Glomerular visceral epithelial cell (primary cell): ENCODE measurements around the gene SLC4A7.
"Not testable (repeated sequence)": the region's sequence is repeated elsewhere in the genome, so short reads cannot be mapped to it uniquely, and the experiment has no call there.

Source experiments
- DNase-seq: peaks from one replicate; pipeline ENCODE4 v3.0.0-alpha.2; 2016; ENCODE audit errors: extremely low spot score

SLC4A7 gene

DNA sequence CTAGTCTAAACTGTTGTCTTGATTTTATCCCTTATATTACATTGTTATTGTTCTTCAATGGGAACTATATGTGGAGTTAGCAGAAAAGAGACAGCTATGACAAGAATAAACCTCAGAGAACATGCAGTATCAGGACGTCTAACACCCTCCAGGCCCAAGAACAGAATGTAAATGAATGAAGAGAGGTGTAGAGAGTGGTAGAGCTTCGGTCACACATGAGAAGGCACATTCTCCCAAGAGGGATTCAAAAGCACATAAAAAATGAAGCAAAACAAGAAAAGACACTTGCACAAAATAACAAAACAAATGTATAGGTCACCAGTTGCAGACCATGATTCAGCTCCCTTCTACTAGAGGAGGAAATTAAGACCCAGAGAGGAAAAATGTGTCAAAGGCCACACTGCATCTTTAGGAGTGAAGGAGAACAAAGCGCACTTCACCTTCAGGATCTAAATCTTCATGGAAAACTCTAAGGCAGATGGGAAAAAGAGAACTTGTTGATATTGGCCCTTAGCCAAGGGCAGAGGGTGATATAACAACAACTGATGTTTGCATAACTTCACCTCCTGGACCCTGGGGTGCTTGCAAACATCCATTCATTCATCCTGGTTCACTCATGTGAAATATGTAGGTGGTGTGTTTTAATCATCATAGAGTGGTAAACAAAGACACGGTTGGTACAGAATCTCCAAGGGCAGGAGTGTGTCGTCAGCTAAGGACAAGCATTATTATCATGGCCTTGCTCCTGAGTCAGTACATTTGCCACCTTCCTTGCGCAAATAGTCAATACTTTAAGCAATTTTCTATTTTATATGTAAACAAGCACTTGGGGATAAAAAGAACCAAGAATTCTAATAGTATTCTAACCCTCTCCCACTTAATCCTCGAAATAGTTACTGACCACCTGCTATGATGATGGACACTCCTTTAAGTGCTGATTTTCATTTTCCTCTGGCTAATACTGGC is 123.8 kb downstream of the SLC4A7 start:
- DNase-seq: peak; percentile 10

DNA sequence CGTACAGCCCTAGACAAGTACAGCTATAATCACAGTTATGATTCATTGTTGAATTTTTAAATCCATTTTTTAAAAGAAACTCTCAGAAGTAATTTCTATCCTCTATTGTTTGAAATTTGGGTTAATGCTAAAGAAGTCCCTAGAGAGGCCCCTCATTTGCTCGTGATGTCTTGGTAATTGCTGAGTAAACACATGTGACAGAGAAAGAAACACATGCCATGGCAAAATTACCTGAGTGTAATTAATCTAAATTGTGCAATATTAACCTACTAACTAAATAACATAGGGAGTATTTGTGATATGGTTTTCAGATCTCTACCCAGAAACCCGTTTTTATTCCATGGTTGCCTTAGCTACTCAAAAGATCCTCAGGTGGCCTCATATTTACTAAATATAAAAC is 125.8 kb downstream of the SLC4A7 start:
- DNase-seq: no peak

DNA sequence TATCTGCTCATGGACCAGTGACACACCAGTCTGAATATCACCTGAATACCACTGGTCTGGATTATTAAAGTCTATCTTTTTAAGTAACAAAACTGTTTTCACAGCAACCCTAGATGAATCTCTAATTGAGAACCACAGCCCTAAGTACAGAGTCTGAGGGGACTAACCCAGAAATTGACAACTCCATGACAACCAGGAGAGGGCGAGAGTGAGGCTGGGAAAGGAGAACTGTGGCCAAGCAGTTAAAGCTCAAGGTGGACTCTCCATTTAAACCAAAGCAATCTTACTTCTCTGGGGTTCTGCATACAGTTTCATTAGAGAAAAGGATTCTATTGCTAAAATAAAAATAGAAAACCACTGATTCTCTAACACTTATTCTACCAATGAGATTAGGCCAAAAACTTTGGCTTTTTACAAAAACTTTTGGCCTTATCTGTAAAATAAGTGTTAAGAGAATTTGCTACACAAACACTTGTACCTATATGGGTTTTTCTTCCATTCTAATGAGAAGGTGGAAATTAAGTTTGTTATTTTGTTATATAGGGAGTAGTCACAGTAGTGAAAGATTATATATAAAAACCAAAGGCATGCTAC is 126.4 kb downstream of the SLC4A7 start:
- DNase-seq: peak; percentile 50

DNA sequence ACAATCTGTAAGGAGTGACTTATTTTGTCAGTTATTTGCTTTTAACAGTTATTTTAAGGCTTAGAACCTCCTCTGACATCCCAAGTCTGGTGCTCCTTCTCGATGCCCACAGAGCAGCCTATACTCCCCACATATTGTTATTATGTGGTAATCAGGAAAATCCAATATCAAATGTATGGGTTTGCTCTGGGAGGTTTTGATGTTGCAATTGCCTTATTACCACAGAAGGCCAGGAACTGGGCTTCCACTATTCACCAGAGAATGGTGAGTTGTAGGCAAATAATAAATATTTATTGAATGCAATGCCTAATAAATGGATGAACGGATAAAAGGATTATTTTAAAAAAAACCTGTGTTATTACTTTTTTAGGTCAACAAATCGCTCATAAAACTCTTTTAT is 127.2 kb downstream of the SLC4A7 start:
- DNase-seq: no peak

DNA sequence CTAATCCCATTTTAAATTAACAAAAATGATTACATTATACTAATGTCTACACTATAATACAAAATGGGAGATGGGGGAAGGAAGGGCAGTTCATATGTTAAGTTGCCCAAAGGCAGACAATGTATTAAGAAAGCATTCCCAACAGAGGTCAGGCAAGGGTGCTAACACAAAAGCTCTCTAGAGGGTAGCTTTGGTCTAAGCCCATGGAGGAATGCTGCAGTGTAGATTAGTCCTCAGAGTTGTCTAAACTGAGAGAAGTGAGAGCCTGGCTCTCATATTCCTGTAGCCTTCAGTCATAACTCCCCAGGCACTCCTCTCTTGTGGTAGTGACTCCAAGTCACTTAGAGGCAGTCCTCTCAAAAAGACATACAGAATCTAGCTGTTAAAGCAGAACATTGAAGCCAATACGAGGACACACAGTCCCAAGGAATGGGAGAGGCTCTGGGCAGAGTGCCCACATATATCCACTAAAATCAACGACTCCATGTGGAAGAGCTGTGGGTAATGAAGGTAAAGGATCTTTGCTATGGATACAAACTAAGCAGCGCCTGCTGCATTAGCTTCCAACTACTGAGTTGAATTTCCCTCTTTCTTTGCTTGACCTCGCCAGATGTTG is 129.5 kb downstream of the SLC4A7 start:
- DNase-seq: no peak

DNA sequence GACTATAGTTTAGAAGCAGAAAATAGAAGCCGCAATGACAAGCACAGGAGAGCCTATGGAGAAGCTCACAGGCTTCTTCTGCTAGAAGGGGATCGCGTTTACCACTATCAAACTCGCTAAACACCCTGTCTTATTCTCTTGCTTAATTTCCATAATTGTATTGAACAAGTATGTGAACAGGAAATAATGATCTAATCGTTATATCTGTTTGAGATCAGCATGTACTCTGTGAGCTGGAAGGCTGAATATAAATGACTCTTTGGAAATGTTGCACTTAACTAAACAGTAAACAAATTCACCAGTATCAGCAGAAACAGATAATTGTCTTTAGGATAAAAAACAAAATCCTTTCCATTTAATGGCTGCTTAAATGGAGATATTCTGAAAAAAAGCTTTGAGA is 130.0 kb downstream of the SLC4A7 start:
- no peak for DNase-seq

DNA sequence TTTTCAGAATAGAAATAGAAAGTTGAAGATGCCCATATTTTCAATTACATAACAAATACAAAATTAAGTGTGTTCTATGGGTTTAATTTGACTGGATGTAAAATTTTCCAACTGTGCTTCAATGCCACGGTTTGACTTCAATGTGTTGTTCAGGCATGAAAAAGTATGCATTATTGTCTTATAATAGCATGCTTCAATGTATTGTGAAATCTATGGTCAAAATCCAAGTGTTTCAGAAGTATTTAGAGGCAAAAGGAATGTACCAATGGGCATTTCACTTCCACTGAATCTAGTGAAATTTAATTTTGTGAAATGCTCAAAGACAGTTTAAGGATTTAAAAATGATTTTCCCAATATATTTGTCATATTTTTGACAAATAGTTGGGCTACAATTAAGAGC is 131.0 kb downstream of the SLC4A7 start:
- DNase-seq: no peak

DNA sequence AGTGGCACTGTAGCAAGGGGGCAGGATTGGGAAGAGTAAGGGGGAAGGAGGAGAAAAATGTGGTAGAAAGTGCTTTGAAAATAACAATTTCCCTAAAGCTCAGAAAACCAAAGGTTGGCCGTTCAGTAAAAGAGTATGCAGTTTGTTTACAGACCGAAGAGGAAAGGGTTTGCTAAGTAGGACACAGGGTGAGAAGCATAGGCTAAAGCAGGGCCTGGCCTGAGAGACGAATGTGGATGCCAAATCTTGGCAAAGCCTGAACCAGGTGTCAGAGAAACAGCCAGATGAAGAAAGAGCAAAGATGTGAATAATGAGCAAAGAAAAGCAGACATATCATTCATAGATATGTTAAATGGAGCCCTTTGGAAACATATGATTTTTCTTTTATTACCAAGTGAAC is 132.1 kb downstream of the SLC4A7 start:
- no peak for DNase-seq

DNA sequence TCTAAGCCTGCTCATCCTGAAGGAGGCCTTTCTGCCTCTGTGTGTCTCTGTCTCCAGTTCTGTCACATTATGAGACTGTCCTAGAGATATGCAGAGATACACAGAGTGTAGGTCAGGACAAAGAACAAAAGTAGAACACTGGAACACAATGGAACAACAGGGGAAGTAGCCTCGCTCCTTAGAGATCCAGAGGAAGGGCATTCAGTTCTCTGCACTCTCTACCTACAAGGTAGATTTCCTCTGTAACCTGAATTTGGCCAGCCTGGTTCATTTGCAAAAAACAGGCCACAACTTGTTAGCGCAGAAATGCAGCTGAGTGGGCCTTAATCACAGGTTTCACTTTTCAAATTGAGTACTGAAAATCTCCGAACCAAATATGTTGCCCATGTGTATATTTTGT is 134.4 kb downstream of the SLC4A7 start:
- no peak for DNase-seq

DNA sequence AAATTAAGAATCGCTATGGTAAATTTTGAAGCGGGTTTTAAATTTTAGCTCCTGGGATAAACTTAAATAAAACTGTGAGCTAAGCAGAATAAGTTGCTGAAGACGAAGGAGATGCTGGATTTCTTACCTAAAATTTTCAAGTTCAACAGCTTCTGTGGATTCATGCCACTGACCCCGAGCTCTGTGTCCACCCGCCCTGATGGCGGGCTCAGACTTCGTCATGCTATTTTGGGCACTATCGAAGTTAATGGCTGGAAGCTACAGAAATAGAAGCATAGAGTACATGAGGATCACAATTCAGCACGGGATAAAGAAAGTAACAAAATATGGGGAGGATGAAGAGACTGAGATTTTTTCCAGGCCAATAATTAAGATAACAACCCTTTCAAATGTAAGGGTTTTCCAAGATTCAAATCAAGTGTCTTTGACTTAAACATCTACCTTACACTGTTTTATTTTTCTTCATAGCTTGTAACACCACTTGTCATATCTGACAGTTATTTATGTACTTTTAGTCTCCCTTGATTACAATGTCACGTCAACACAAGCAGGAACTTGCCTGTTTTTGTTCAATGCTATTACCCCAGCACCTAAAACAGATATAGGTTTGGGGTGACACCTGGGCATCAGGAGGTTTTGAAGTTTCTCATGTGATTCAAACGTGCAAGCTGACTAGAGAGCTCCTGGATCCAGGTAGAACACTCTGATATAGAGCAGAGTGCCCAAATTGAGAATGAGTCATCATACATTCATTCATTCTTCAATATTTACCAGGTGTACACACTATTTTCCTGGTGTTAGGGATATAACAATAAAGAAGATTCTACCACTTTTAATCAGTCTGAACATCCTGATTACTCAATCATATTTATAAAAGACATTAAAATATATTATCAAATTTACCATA is 138.0 kb downstream of the SLC4A7 start:
- no peak for DNase-seq

DNA sequence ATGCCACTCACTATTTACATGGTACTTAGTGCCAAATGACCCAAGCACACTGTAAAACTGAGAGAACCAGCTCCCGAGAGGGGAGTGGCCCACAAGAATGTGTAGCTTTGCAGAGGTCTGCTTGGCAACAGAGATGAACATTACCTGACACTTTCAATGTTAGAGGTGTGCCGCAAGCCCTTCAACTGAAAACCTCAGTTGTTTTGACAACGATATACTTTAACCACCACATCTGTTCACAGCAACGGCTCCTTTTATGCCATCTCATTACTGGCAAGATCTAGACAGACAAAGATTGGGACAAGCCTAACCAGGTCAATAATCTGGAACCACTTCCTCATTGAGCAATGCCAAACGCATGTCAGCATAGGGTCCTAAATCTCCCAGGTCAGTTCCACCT is 138.7 kb downstream of the SLC4A7 start:
- DNase-seq: no peak

DNA sequence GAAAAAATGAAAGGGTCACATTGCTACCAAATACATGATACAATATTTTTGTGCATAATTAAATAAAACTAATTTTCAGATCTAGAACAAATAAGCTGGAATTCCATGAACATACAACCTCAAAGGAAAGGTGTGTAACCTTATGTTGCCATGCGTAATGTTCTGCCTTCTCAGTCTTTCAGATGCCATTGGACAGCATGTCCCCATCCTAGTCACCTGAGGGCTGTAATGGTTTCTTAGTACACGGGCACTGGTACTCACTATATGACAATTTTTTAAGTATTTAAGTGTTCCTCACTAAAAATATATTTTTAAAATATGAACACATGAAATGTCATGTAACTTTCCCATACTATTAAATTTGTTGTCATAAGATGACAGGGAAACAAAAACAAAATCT is 139.1 kb downstream of the SLC4A7 start:
- DNase-seq: no peak

DNA sequence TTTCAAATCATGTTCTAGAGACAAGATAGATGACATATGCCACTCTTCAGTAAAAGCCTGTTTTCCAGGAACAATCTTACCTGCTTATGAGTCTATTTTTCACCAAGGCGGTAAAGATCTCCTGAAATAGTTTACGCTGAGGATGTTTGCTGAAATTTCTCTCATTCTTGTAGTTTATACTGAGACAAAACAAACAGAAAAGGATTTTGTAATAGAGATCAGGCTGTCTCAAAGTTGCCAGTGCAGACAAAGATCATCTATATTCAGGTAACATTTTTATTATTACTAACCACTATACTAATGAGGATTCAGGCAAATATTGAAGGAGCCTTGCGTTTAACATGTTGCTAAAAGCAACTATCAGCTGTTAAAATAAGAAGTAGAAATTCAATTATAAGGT is 140.0 kb downstream of the SLC4A7 start:
- DNase-seq: no peak

DNA sequence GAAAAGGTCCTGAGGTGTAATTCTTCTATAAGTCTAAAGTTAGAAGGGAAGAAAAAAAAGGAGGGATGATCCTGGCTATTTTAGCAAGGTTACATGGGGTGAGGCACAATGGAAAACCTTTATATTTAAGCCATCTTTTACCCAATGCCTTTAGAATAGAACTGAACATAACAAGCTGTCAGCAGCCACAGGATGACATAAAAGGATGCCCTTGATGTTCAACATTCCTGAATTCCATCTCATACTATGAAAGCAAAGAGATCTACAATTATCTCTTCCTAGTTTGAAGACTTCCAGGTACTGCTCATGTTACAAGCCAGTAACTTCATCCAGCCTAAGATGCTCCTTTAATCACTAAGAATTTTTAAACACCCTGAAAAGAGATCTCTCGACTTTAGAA is 141.9 kb downstream of the SLC4A7 start:
- DNase-seq: no peak

DNA sequence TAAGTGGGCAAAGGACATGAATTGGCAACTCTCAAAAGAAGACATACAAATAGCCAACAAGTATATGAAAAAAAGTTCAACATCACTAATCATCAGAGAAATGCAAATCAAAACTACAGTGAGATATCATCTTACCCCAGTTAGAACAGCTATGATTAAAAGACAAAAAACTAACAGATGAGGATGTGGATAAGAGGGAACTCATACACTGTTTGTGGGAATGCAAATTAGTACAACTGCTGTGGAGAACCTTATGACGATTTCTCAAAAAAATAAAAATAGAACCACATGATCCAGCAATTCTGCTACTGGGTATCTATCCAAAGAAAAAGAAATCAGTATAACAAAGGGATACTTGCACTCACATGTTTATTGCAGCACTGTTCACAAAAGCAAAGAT is 143.7 kb downstream of the SLC4A7 start:
- no peak for DNase-seq

DNA sequence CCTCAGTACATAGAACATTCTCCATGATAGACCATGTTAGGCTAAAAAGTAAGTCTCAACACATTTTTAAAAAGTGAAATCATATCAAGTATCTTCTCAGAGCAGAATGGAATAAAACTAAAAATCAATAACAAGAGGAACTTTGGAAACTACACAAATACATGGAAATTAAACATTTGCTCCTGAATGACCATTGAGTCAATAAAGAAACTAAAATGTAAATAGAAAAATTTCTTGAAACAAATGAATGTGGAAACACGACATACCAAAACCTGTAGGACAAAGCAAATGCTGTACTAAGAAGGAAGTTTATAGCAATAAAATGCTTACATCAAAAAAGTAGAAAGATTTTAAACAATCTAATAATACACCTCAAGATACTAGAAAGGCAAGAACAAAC is 148.6 kb downstream of the SLC4A7 start:
- no peak for DNase-seq

DNA sequence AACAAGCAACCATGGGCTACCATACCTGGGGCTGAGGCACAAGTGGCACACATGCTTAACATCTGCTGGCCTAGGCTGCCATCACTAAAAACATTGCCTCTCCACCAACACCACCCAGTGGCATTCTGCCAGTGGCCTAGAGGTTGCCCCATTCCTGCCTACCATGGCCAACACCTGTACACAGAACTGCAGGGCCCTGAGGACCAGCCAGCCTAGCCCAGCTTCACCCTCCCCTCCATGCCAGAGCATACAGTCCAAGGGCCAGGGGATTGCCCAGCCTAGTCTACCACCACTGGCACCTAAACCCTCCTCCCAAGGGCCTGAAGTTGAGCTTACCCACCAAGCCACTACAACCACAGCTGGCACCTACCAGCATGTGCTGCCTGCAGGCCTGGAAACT is 150.3 kb downstream of the SLC4A7 start:
- DNase-seq: no peak

DNA sequence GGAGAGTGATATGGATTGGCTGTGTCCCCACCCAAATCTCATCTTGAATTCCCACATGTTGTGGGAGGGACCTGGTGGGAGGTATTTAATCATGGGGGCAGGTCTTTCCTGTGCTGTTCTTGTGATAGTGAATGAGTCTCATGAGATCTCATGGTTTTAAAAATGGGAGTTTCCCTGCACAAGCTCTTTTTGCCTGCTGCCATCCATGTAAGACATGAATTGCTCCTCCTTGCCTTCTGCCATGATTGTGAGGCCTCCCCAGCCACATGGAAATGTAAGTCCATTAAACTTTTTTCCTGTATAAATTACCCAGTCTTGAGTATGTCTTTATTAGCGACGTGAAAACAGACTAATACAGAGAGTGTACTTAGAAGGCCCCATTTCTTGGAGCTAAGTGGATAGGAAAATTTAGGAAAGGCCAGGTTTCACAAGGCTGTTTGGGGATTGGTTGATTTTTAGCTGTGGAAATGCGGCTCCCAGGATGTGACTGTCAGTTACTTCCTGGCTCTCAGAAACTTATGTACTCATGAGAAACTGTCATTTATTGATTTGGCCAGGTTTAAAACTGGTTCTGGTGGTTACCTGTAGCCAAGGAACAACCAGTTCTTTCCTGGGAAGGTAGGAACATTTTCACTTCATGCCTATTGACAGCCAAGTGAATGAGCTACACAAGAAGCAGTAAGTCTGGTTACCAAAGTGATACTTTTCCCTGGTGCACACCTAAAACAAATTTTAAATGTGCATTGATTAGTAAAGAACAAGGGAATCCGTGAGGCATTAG is 155.0 kb downstream of the SLC4A7 start:
- not testable (repeated sequence) for DNase-seq

DNA sequence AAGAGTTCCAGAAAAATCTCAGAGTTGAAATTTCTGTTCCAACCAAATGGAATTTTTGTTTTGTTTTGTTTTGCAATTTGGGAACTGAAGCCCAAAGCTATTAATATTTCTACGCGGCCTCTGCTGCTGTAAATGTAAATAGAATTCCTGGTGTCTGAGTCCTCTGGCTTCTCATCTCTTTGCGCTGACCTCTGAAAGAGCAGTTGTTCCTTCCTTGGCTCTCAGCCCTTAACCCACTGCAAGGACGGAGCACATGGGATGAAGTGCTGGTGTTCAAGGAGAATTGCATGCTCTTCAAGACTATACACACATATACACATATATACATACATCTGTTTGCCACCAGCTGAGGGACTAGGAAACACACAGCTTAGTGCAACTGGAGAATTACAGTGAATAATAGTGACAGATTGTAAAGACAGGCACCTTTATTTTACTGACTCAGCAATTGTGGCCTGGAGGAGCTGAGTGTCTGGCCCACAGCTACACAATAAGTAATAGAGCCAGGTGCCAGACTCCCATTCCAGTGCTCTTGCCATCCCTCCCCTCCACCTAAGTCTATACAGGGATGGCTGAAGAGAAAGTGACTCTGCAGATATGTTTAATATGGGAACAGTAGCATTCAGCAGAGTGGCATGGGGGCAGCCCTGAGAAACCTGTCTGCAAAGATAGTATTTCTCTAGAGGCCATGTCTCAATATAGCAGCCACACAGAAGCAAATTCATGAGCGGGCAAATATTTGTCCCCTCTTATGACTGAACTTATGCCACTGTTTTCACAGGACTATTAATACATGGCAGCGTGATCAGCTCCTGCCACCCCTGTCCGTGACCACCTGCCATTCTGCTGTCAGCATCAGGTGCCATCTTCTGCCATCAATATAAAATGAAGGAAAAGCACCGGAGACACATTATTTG is 157.3 kb downstream of the SLC4A7 start:
- DNase-seq: no peak

DNA sequence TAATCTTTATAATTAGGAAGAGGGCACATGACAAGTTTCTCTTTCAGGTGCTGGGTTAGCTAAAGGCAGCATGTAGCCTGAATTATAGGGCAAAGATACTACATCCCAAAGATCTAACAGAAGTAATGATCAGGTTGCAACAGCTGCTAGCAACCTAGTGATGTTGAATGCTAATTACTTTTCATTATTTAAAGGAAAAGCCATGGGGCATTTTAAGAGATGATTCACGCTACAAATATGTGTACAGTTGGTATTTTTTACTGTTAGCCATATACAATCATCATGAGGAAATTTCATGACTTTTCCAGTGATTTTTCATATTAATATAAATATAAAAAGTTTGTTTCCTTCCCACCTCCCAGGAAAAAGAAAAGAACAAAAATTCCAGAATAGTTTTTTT is 158.0 kb downstream of the SLC4A7 start:
- DNase-seq: no peak
